Midbrain (tissue), 1 donor: ENCODE results near the gene TEAD3.
A peak's percentile ranks its signal among the peaks of the same experiment; 100 is the strongest.
"Not testable (repeated sequence)": the region's sequence is repeated elsewhere in the genome, so short reads cannot be mapped to it uniquely, and the experiment has no call there.

Experiments
- DNase-seq: peaks from one replicate; lab custom pipeline; 2025; lab: John Stamatoyannopoulos, UW

The TEAD3 gene

GRCh38 chr6:35496841-35497570, at the start of gene TEAD3:
Gene TEAD3, minus strand, starts transcription at chr6:35497079.
- peak; percentile 9 for DNase-seq

GRCh38 chr6:35544769-35545361, 48.0 kb upstream of the TEAD3 start:
- no peak for DNase-seq

- DNase-seq: no peak
These were observed 46.7 kb upstream of the TEAD3 start for GRCh38 chr6:35543459-35544193.

- no peak for DNase-seq
These were observed 45.0 kb upstream of the TEAD3 start for GRCh38 chr6:35541836-35542235.

- DNase-seq: no peak
These were observed 42.3 kb upstream of the TEAD3 start for GRCh38 chr6:35539223-35539622.

GRCh38 chr6:35535847-35536246, 39.0 kb upstream of the TEAD3 start:
- DNase-seq: not testable (repeated sequence)

- DNase-seq: no peak
These were observed 37.7 kb upstream of the TEAD3 start for GRCh38 chr6:35534407-35535170.

GRCh38 chr6:35533981-35534380, 37.1 kb upstream of the TEAD3 start:
- no peak for DNase-seq

GRCh38 chr6:35532126-35532525, 35.2 kb upstream of the TEAD3 start:
- DNase-seq: no peak

- DNase-seq: no peak
These were observed 27.6 kb upstream of the TEAD3 start for GRCh38 chr6:35524380-35525020.

GRCh38 chr6:35522660-35523658, 26.1 kb upstream of the TEAD3 start:
- peak; percentile 39 for DNase-seq

GRCh38 chr6:35522151-35522550, 25.3 kb upstream of the TEAD3 start:
- no peak for DNase-seq

- DNase-seq: no peak
These were observed 24.4 kb upstream of the TEAD3 start for GRCh38 chr6:35521235-35521634.

GRCh38 chr6:35519313-35520015, 22.6 kb upstream of the TEAD3 start:
- DNase-seq: no peak

GRCh38 chr6:35518566-35519312, 21.9 kb upstream of the TEAD3 start:
- DNase-seq: no peak

GRCh38 chr6:35517978-35518377, 21.1 kb upstream of the TEAD3 start:
- not testable (repeated sequence) for DNase-seq

- DNase-seq: no peak
These were observed 19.8 kb upstream of the TEAD3 start for GRCh38 chr6:35516712-35517111.

GRCh38 chr6:35515939-35516338, 19.1 kb upstream of the TEAD3 start:
- DNase-seq: not testable (repeated sequence)

GRCh38 chr6:35514587-35514986, 17.7 kb upstream of the TEAD3 start:
- DNase-seq: no peak
